Stimulated activated naive CD8-positive, alpha-beta T cell treated with anti-CD3 and anti-CD28 coated beads, Interleukin-15, Interleukin-2, amounts not matched to agents 100 ng/mL and 50 ng/mL, for 24 hours (primary cell): ENCODE results near the gene RPL28.
"Not testable (repeated sequence)": the region's sequence is repeated elsewhere in the genome, so short reads cannot be mapped to it uniquely, and the experiment has no call there.

Experiments used
- H3K27ac Mint-ChIP-seq: one replicate; pipeline ENCODE4 v1.8.0; 2021; ENCODE audit warnings: mild to moderate bottlenecking, mixed read lengths
- H3K27me3 Mint-ChIP-seq: one replicate; pipeline ENCODE4 v1.8.0; 2021; ENCODE audit warnings: mixed read lengths
- H3K36me3 Mint-ChIP-seq: one replicate; pipeline ENCODE4 v1.8.0; 2021; ENCODE audit warnings: low read depth, mixed read lengths
- H3K4me1 Mint-ChIP-seq: one replicate; pipeline ENCODE4 v1.8.0; 2021; ENCODE audit warnings: low read depth, mixed read lengths
- H3K4me3 Mint-ChIP-seq: one replicate; pipeline ENCODE4 v1.8.0; 2021; ENCODE audit warnings: mild to moderate bottlenecking, mixed read lengths
- H3K9me3 Mint-ChIP-seq: one replicate; pipeline ENCODE4 v1.8.0; 2021; ENCODE audit warnings: mixed read lengths

RPL28 gene

GRCh38 chr19:55410168-55410567 lies 24.4 kb downstream of the RPL28 start:
- no peaks in the 10 kb centered on the region for H3K9me3 Mint-ChIP-seq
- no peak overlapping the region for H3K4me3 Mint-ChIP-seq
- no peak overlapping the region for H3K27ac Mint-ChIP-seq
- H3K36me3 Mint-ChIP-seq = peaks cover 17% of the 10 kb centered on the region
- H3K27me3 Mint-ChIP-seq = no peaks in the 10 kb centered on the region
- H3K4me1 Mint-ChIP-seq = peaks cover 26% of the 10 kb centered on the region

GRCh38 chr19:55418185-55418584 lies 32.5 kb downstream of the RPL28 start:
- Mint-ChIP-seq H3K9me3 (no peaks in the 10 kb centered on the region), H3K27ac (no peak overlapping the region), H3K4me1 (peaks cover 12% of the 10 kb centered on the region), H3K36me3 (no peaks in the 10 kb centered on the region), H3K27me3 (no peaks in the 10 kb centered on the region), H3K4me3 (no peak overlapping the region)

DNA sequence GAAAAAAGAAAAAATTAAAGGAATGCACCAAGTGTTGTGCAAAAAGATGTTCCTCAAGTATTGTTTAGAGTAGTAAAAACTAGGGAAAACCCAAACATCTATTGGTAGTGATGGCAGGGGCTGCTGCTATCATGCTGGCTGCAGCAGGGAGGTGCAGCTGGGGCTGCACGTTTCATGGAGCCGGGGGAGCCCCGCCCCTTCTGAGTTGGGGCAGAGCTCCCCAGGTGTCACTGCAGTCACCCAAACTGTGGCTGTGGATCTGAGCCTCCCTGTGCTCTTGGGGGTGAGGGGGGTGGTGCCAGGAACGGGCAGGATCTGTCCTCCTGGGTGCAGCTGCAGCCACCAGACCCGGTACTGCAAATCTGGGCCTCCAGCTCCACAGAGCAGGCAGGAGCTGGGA lies 33.4 kb downstream of the RPL28 start:
- Mint-ChIP-seq H3K36me3 (no peaks in the 10 kb centered on the region), H3K4me1 (peaks cover 12% of the 10 kb centered on the region), H3K27ac (no peak overlapping the region), H3K4me3 (no peak overlapping the region), H3K27me3 (no peaks in the 10 kb centered on the region), H3K9me3 (no peaks in the 10 kb centered on the region)

DNA sequence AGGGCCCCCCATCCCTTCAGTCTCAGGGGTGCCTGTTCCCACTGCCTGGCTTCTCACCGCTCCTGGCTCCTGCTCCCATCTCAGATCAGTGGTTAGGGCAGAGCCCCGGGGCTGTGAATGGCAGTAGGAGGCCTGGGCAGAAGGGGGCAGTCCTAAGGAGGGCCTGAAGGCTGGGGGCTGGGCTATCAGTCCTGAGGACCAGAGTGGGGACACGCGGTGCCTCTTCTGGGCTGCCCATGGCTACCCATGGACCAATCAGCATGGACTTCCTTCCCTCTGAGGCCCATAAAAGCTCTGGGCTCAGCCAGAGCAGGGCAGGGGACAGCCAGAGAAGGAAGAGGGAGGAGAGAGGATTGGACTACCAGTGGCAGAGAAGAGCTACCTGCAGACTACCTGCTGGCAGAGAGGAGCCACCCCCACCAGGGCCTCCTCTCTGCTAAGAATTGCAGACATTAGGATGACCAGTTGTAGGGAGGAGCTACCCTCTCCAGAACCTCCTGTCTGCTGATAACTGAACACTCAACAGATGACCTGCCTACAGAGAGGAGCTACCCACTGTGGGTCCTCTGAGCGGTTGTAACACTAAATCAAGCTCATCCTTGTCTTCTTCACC lies 34.0 kb downstream of the RPL28 start:
- peaks cover 12% of the 10 kb centered on the region for H3K4me1 Mint-ChIP-seq
- H3K36me3 Mint-ChIP-seq = no peaks in the 10 kb centered on the region
- H3K27ac Mint-ChIP-seq = no peak overlapping the region
- H3K9me3 Mint-ChIP-seq = no peaks in the 10 kb centered on the region
- H3K4me3 Mint-ChIP-seq = no peak overlapping the region
- peaks cover 1% of the 10 kb centered on the region for H3K27me3 Mint-ChIP-seq

GRCh38 chr19:55421281-55421680 lies 35.5 kb downstream of the RPL28 start:
- H3K4me3 Mint-ChIP-seq, H3K27ac Mint-ChIP-seq, H3K36me3 Mint-ChIP-seq, H3K27me3 Mint-ChIP-seq, H3K9me3 Mint-ChIP-seq: not testable (repeated sequence)
- H3K4me1 Mint-ChIP-seq = peaks cover 12% of the 10 kb centered on the region

- no peak overlapping the region for H3K4me3 Mint-ChIP-seq
These were observed 37.7 kb downstream of the RPL28 start for GRCh38 chr19:55423225-55424005.

DNA sequence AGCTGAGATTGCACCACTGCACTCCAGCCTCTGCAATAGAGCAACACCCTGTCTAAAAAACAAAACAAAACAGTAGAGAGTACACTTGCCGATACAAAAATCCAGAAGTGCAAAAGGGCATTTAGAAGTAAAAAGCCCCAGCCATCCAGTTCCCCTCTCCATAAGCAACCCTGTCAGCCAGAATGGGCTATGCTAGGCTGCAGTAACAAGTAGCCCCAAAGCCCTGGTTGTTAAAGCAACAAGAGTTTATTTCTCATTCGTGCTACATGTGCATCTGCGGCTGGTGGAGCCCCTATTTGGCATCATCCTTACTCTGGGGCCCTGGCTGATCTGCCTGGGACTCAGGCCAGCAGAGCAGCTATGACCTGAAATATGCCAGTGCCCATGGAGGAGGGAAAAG lies 38.8 kb downstream of the RPL28 start:
- Mint-ChIP-seq H3K36me3 (no peaks in the 10 kb centered on the region), H3K4me1 (peaks cover 8% of the 10 kb centered on the region), H3K4me3 (no peak overlapping the region), H3K9me3 (no peaks in the 10 kb centered on the region), H3K27me3 (peaks cover 14% of the 10 kb centered on the region), H3K27ac (no peak overlapping the region)

More at GRCh38 chr19:55423225-55424005, 37.7 kb downstream of the RPL28 start:
- Mint-ChIP-seq H3K27me3 (peaks cover 9% of the 10 kb centered on the region), H3K9me3 (no peaks in the 10 kb centered on the region), H3K4me1 (peaks cover 8% of the 10 kb centered on the region), H3K27ac (no peak overlapping the region), H3K36me3 (no peaks in the 10 kb centered on the region)

- no peaks in the 10 kb centered on the region for H3K9me3 Mint-ChIP-seq
- no peak overlapping the region for H3K27ac Mint-ChIP-seq
- no peaks in the 10 kb centered on the region for H3K36me3 Mint-ChIP-seq
- H3K27me3 Mint-ChIP-seq = peaks cover 23% of the 10 kb centered on the region
- H3K4me1 Mint-ChIP-seq = peaks cover 8% of the 10 kb centered on the region
- no peak overlapping the region for H3K4me3 Mint-ChIP-seq
These were observed 40.3 kb downstream of the RPL28 start for GRCh38 chr19:55426042-55426441.

DNA sequence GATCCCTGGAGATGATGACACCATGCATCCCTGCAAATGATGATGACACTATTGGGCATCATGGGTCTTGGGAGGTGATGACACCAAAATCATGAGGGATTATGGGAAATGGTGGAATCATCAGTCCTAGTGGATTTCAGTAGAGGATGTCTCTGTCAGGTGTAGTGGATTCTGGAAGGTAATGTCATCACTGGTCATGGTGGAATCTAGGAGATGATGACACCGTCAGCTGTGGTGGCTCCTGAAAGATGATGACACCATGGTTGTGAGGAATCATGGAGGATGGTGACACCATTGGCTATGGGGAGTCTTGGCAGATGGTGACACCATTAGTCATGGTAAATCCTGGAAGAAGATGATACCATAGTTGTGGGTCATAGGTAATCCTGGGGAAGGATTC lies 45.5 kb downstream of the RPL28 start:
- H3K27me3 Mint-ChIP-seq = peaks cover 32% of the 10 kb centered on the region
- no peaks in the 10 kb centered on the region for H3K4me1 Mint-ChIP-seq
- H3K27ac Mint-ChIP-seq = no peak overlapping the region
- H3K9me3 Mint-ChIP-seq = no peaks in the 10 kb centered on the region
- no peak overlapping the region for H3K4me3 Mint-ChIP-seq
- no peaks in the 10 kb centered on the region for H3K36me3 Mint-ChIP-seq

DNA sequence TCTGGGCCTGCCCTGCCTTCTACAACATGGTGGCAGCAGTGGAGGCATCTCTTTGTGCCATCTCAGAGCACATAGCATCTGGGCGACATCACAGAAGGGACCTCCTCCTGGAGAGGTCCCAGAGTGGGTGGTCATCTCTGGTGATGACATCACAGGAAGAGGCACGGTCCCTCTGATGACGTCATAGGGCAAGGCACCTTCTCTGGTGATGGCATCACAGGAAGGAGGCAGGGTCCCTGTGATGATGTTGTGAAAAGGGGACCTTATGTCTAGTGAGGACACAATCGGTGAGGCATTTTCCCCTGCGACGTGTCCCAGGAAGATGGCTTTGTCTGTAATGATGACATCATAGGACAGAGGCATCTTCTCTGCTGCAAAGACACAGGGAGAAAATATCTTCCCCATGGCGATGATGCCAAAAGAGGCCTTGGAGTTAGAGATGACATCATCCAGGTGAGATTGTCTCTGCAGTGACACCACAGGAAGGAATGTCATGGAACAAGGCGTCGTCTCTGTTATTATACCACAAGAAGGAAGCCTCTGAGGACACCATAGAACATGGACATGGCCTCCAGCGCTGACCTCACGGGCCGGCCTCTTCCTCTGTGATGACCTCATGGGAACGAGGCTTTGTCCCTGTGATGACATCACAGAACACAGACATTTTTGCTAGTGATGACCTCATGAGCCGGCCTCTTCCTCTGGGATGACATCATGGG lies 46.7 kb downstream of the RPL28 start:
- H3K4me1 Mint-ChIP-seq = no peaks in the 10 kb centered on the region
- no peak overlapping the region for H3K27ac Mint-ChIP-seq
- no peak overlapping the region for H3K4me3 Mint-ChIP-seq
- peaks cover 43% of the 10 kb centered on the region for H3K27me3 Mint-ChIP-seq
- H3K36me3 Mint-ChIP-seq = no peaks in the 10 kb centered on the region
- no peaks in the 10 kb centered on the region for H3K9me3 Mint-ChIP-seq

DNA sequence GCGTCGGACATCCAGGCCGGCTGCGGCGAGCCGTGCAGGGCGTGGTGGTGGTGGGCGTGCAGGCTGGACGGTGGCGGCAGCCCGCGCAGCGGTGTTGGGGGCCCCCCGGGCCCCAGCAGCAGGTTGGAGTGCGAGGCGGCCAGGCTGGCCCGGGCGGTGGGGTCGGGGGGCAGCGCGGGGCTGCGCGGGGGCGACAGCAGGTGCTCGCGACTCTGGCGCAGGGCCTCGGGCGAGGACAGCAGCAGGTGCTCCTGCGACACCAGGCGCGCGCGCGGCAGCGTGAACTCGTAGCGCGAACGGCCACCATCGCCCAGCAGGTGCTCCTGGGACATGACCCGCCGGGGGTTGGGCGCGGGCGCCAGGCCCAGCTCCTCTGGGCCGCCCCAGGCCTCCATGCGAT lies 47.6 kb downstream of the RPL28 start:
- H3K27me3 Mint-ChIP-seq = peaks cover 44% of the 10 kb centered on the region

GRCh38 chr19:55434356-55434919 lies 48.7 kb downstream of the RPL28 start:
- peaks cover 48% of the 10 kb centered on the region for H3K27me3 Mint-ChIP-seq
- H3K36me3 Mint-ChIP-seq = no peaks in the 10 kb centered on the region
- no peaks in the 10 kb centered on the region for H3K9me3 Mint-ChIP-seq
- H3K27ac Mint-ChIP-seq = no peak overlapping the region
- no peaks in the 10 kb centered on the region for H3K4me1 Mint-ChIP-seq
- no peak overlapping the region for H3K4me3 Mint-ChIP-seq

More for the DNA sequence above, 47.6 kb downstream of the RPL28 start:
- H3K4me1 Mint-ChIP-seq = no peaks in the 10 kb centered on the region
- H3K4me3 Mint-ChIP-seq = no peak overlapping the region
- no peaks in the 10 kb centered on the region for H3K9me3 Mint-ChIP-seq
- no peak overlapping the region for H3K27ac Mint-ChIP-seq
- H3K36me3 Mint-ChIP-seq = no peaks in the 10 kb centered on the region

DNA sequence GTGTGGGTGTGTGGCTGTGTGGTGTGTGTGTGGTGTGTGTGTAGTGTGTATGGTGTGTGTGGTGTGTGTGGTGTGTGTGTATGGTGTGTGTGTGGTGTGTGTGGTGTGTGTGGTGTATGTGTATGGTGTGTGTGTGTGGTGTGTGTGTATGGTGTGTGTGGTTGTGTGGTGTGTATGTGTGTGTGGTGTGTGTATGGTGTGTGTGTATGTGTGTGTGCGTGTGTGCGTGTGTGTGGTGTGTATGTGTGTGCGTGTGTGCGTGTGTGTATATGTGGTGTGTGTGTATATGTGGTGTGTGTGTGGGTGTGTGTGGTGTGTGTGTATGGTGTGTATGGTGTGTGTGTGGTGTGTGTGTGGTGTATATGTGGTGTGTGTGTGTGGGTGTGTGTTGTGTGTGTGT lies 49.3 kb downstream of the RPL28 start:
- Mint-ChIP-seq H3K27ac (no peak overlapping the region), H3K4me1 (no peaks in the 10 kb centered on the region), H3K27me3 (peaks cover 50% of the 10 kb centered on the region), H3K9me3 (no peaks in the 10 kb centered on the region), H3K36me3 (no peaks in the 10 kb centered on the region), H3K4me3 (no peak overlapping the region)

- H3K27me3 Mint-ChIP-seq = peaks cover 53% of the 10 kb centered on the region
- no peak overlapping the region for H3K4me3 Mint-ChIP-seq
- H3K9me3 Mint-ChIP-seq = no peaks in the 10 kb centered on the region
- no peak overlapping the region for H3K27ac Mint-ChIP-seq
- H3K36me3 Mint-ChIP-seq = peaks cover 4% of the 10 kb centered on the region
- peaks cover 12% of the 10 kb centered on the region for H3K4me1 Mint-ChIP-seq
These were observed 51.1 kb downstream of the RPL28 start for GRCh38 chr19:55436847-55437246.

DNA sequence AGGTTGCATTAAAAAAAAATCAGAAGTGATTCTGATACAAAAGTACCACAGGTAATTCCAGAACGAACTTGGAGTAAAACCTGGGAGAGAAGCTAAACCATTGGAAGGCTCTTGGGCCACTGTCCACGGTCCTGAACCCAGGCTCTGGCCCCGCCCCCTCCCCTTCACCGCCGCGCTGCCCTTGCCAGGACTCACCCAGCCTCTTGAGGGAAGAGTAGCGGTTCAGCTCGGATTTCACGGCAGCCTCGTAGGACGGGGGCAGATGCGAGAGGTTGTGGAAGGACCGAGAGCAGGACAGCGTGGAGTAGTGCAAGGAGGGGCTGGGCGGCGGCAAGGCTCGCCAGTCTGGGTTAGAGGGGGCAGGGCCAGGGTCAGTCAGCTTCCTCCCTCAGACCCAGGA lies 51.7 kb downstream of the RPL28 start:
- no peaks in the 10 kb centered on the region for H3K9me3 Mint-ChIP-seq
- H3K27ac Mint-ChIP-seq = no peak overlapping the region
- H3K4me3 Mint-ChIP-seq = no peak overlapping the region
- peaks cover 4% of the 10 kb centered on the region for H3K36me3 Mint-ChIP-seq
- peaks cover 50% of the 10 kb centered on the region for H3K27me3 Mint-ChIP-seq
- peaks cover 13% of the 10 kb centered on the region for H3K4me1 Mint-ChIP-seq
